ENCODE measurements around the gene CCDC6. TPM values are rescaled to one million over a fixed set of nuclear protein-coding genes. Genes with fewer than 3 reads are reported as not detected.
A peak's percentile ranks its signal among the peaks of the same experiment; 100 is the strongest.
"Not testable (repeated sequence)": the region's sequence is repeated elsewhere in the genome, so short reads cannot be mapped to it uniquely, and the experiment has no call there.

CCDC6 gene
- total RNA-seq, 8 experiments from 2014 or later, result 10.6 to 94.0 (median 18.4) TPM

- in situ Hi-C loops (cut with MboI; ENCODE audit: low pct_unique_long_range_greater_than_20kb in 2 of 9, low sequenced_read_pairs in 9 of 9, unreplicated experiment in 9 of 9), result no loop called here
- peak in 6 of 8 experiments; percentile 22 to 74 (median 62) for ATAC-seq (replicated peaks in 6 of 8)
- Histone ChIP-seq H3K27ac (no peak overlapping the region), H3K4me1 (replicated peaks in 1 of 2) (no peaks in the 10 kb centered on the region), H3K4me3 (no peak overlapping the region)
- 0 to 83% (median 53%) methylated on average over 1 of the region's 1 CpG; no CpG with 5 or more reads in 4 of the 10 experiments for WGBS, 10 experiments
Measured at GRCh38 chr10:59748834-59749233, 157.5 kb downstream of the CCDC6 start.

GRCh38 chr10:59745163-59745650 lies 161.1 kb downstream of the CCDC6 start:
- no peaks in the 10 kb centered on the region for H3K4me1 ChIP-seq (replicated peaks in 1 of 2)
- WGBS, 10 experiments, result 60 to 100% (median 91%) methylated on average over 1 to 2 of the region's 2 CpGs; no CpG with 5 or more reads in 1 of the 10 experiments
- no peak for ATAC-seq (replicated peaks in 6 of 8)
- H3K4me3 ChIP-seq, result no peak overlapping the region
- H3K27ac ChIP-seq, result no peak overlapping the region
- in situ Hi-C loops (cut with MboI; ENCODE audit: low pct_unique_long_range_greater_than_20kb in 2 of 9, low sequenced_read_pairs in 9 of 9, unreplicated experiment in 9 of 9), result no loop called here

DNA sequence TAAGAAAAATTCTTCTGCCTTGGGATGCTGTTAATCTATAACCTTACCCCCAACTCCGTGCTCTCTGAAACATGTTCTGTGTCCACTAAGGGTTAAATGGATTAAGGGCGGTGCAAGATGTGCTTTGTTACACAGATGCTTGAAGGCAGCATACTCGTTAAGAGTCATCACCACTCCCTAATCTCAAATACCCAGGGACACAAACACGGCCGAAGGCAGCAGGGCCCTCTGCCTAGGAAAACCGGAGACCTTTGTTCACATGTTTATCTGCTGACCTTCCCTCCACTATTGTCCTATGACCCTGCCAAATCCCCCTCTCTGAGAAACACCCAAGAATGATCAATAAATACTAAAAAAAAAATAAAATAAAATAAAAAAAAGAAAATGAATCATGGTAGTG lies 161.6 kb downstream of the CCDC6 start:
- H3K4me3 ChIP-seq; in situ Hi-C loops (cut with MboI; ENCODE audit: low pct_unique_long_range_greater_than_20kb in 2 of 9, low sequenced_read_pairs in 9 of 9, unreplicated experiment in 9 of 9); H3K4me1 ChIP-seq (replicated peaks in 1 of 2); ATAC-seq (replicated peaks in 6 of 8); H3K27ac ChIP-seq: not testable (repeated sequence)
- WGBS, 10 experiments, result 0 to 100% (median 58%) methylated on average over 1 to 6 of the region's 6 CpGs; no CpG with 5 or more reads in 1 of the 10 experiments

DNA sequence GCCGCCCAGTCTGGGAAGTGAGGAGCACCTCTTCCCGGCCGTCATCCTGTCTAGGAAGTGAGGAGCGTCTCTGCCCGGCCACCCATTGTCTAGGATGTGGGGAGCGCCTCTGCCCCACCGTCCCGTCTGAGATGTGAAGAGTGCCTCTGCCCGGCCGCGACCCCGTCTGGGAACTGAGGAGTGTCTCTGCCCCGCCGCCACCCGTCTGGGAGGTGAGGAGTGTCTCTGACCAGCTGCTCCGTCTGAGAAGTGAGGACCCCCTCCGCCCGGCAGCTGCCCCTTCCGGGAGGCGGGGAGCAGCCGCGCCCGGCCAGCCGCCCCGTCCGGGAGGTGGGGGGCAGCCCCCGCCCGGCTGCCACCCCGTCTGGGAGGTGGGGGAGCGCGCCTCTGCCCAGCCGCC lies 162.2 kb downstream of the CCDC6 start:
- in situ Hi-C loops (cut with MboI; ENCODE audit: low pct_unique_long_range_greater_than_20kb in 2 of 9, low sequenced_read_pairs in 9 of 9, unreplicated experiment in 9 of 9); ATAC-seq (replicated peaks in 6 of 8); H3K4me1 ChIP-seq (replicated peaks in 1 of 2); H3K27ac ChIP-seq; H3K4me3 ChIP-seq: not testable (repeated sequence)
- no CpG with 5 or more reads among the region's 32 CpGs for WGBS, 10 experiments

GRCh38 chr10:59741583-59741982 lies 164.8 kb downstream of the CCDC6 start:
- no peak for ATAC-seq (replicated peaks in 6 of 8)
- Histone ChIP-seq H3K4me3 (no peak overlapping the region), H3K4me1 (replicated peaks in 1 of 2) (no peaks in the 10 kb centered on the region), H3K27ac (no peak overlapping the region)
- WGBS, 10 experiments, result 13 to 100% (median 84%) methylated on average over 1 to 5 of the region's 5 CpGs; no CpG with 5 or more reads in 4 of the 10 experiments
- in situ Hi-C loops (cut with MboI; ENCODE audit: low pct_unique_long_range_greater_than_20kb in 2 of 9, low sequenced_read_pairs in 9 of 9, unreplicated experiment in 9 of 9), result no loop called here

DNA sequence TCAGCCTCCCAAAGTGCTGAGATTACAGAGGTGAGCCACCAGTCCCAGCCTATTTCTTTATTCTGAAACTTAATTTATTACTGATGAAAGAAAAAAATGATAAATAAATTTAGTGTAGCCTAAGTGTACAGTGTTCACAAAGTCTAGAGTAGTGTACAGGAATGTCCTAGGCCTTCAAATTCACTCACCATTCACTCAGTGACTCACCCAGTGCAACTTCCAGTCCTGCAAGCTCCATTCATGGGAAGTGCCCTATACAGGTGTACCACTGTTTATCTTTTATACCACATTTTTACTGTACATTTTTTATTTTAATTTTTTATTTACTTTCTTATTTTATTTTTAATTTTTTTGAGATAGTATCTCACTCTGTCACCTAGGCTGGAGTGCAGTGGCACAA lies 165.3 kb downstream of the CCDC6 start:
- no peak for ATAC-seq (replicated peaks in 6 of 8)
- no peak overlapping the region for H3K4me3 ChIP-seq
- no peak overlapping the region for H3K27ac ChIP-seq
- in situ Hi-C loops (cut with MboI; ENCODE audit: low pct_unique_long_range_greater_than_20kb in 2 of 9, low sequenced_read_pairs in 9 of 9, unreplicated experiment in 9 of 9), result no loop called here
- H3K4me1 ChIP-seq (replicated peaks in 1 of 2), result no peaks in the 10 kb centered on the region

Other genes with a start within 250 kb of the CCDC6 start
- gene SLC16A9, start 196.7 kb downstream of the CCDC6 start, total RNA-seq, result 10 to 100 TPM in 5 of 8 experiments, 1 to 10 TPM in 3; 3.8 to 85.0 (median 28.6) TPM
- gene MRLN, start 153.1 kb downstream of the CCDC6 start, total RNA-seq, result under 1 TPM in 4 of 8 experiments, not detected in 4; 0.47 to 0.91 (median 0.75) TPM